Keratinocyte (primary cell): Measurements from ENCODE around the gene ZSCAN21. TPM values are rescaled to one million over a fixed set of nuclear protein-coding genes. Genes with fewer than 3 reads are reported as not detected.
A peak's percentile ranks its signal among the peaks of the same experiment; 100 is the strongest.

Experiments used
- DNase-seq: peaks from one replicate; pipeline ENCODE4 v3.0.0-alpha.2; 2011; ENCODE audit warnings: low read depth, missing footprints, low spot score
- FAIRE-seq: peaks from 2 replicates; lab custom pipeline; 2011; peaks lifted over from hg19 to GRCh38; lab: Jason Lieb, UNC
- H2AFZ ChIP-seq: 2 replicates; pipeline ENCODE4 v1.6.0; 2012; ENCODE audit warnings: low read length, control low read depth, inconsistent platforms; ENCODE audit not compliant: control insufficient read depth
- H3K27ac ChIP-seq: 2 replicates; pipeline ENCODE4 v1.5.1; 2011; ENCODE audit warnings: low read length; ENCODE audit not compliant: control insufficient read depth, insufficient read depth
- H3K27me3 ChIP-seq: 3 replicates; pipeline ENCODE4 v1.6.0; 2011; ENCODE audit warnings: low read length; ENCODE audit not compliant: control insufficient read depth, insufficient read depth; ENCODE audit errors: extremely low read depth
- H3K36me3 ChIP-seq, 2 experiments: 2 replicates in 1 of 2; 3 replicates in 1 of 2; pipeline ENCODE4 v1.5.1; 2011; ENCODE audit warnings: low read length in 2 of 2, mild to moderate bottlenecking in 1 of 2; ENCODE audit not compliant: control insufficient read depth in 2 of 2, insufficient read depth in 2 of 2; ENCODE audit errors: extremely low read depth in 1 of 2
- H3K4me1 ChIP-seq: 3 replicates; pipeline ENCODE4 v1.5.1; 2011; ENCODE audit warnings: low read length; ENCODE audit not compliant: control insufficient read depth, insufficient read depth; ENCODE audit errors: extremely low read depth
- H3K4me2 ChIP-seq: 3 replicates; pipeline ENCODE4 v1.6.0; 2011; ENCODE audit warnings: low read depth, low read length; ENCODE audit not compliant: control insufficient read depth, insufficient read depth; ENCODE audit errors: extremely low read depth
- H3K4me3 ChIP-seq, 3 experiments: fragments of 200-600 bp in 1 of 3; sonication (generic) in 1 of 3; 2 replicates in 2 of 3; 3 replicates in 1 of 3; pipeline ENCODE4 v1.5.1; 2011 to 2016; ENCODE audit warnings: low read length in 3 of 3, mild to moderate bottlenecking in 3 of 3, control low read depth in 2 of 3, inconsistent platforms in 1 of 3, low read depth in 1 of 3, mixed read lengths in 1 of 3, mixed run types in 1 of 3, moderate library complexity in 1 of 3; ENCODE audit not compliant: control insufficient read depth in 2 of 3, insufficient read depth in 2 of 3; ENCODE audit errors: extremely low read depth in 1 of 3
- H3K79me2 ChIP-seq: 2 replicates; pipeline ENCODE4 v1.6.0; 2012; ENCODE audit warnings: low read length; ENCODE audit not compliant: control insufficient read depth, insufficient read depth
- H3K9ac ChIP-seq: 3 replicates; pipeline ENCODE4 v1.6.0; 2011; ENCODE audit warnings: low read length; ENCODE audit not compliant: control insufficient read depth, insufficient read depth; ENCODE audit errors: extremely low read depth
- H3K9me1 ChIP-seq: 3 replicates; pipeline ENCODE4 v1.6.0; 2011; ENCODE audit warnings: low read length; ENCODE audit not compliant: control insufficient read depth, insufficient read depth; ENCODE audit errors: extremely low read depth
- H3K9me3 ChIP-seq: 2 replicates; pipeline ENCODE4 v1.5.1; 2012; ENCODE audit warnings: low read depth, low read length; ENCODE audit not compliant: control insufficient read depth
- H4K20me1 ChIP-seq: 3 replicates; pipeline ENCODE4 v1.6.0; 2011; ENCODE audit warnings: low read length; ENCODE audit not compliant: control insufficient read depth, insufficient read depth; ENCODE audit errors: extremely low read depth
- CTCF ChIP-seq, 3 experiments: IDR thresholded peaks in 1 of 3; conservative IDR thresholded peaks in 1 of 3; optimal IDR thresholded peaks in 1 of 3; 2 replicates in 2 of 3; 3 replicates in 1 of 3; pipeline versions ENCODE3 to v1.5.1; 2011; ENCODE audit warnings: low read length in 3 of 3, mild to moderate bottlenecking in 3 of 3, moderate library complexity in 2 of 3, control low read depth in 1 of 3, inconsistent platforms in 1 of 3; ENCODE audit not compliant: insufficient read depth in 2 of 3; ENCODE audit errors: extremely low read depth in 1 of 3
- EZH2 ChIP-seq: IDR thresholded peaks from one replicate; pipeline ENCODE4 v1.6.1; 2012; ENCODE audit warnings: inconsistent platforms, mild to moderate bottlenecking, low read length, moderate library complexity
- dilution Hi-C: fragments of 300-500 bp; cut with MboI; formaldehyde crosslinking; loops from one replicate; pipeline ENCODE4 v1.7.0; 2020; ENCODE audit warnings: low sequenced_read_pairs; ENCODE audit not compliant: extremely low pct_ligation_motif_present
- polyA plus RNA-seq, 5 experiments: library from polyadenylated mRNA; depleted of rRNA in 3 of 5; stranded (reverse) in 3 of 5; stranded (forward) in 1 of 5; unstranded in 1 of 5; fragments of >200 nt; gene quantifications; 1 replicate in 1 of 5; 2 replicates in 3 of 5; 3 replicates in 1 of 5; pipeline versions ENCODE4 v1.2.1 to v1.2.3, GENCODE V29; 2011 to 2012; ENCODE audit warnings: missing spikeins in 2 of 5, low read depth in 1 of 5, low replicate concordance in 1 of 5

ZSCAN21 gene
- polyA plus RNA-seq, 1 donor (not counting 4 experiments of a cell fraction or from before 2014, with no cell fraction given), result 12.6 TPM

GRCh38 chr7:100109521-100110163 is 60.1 kb downstream of the ZSCAN21 start:
- H2AFZ ChIP-seq, result no peak overlapping the region
- no peak overlapping the region for H3K9ac ChIP-seq
- no peaks in the 10 kb centered on the region for H3K4me1 ChIP-seq
- H3K36me3 ChIP-seq, result peaks cover 17 to 44% of the 10 kb centered on the region in 2 experiments
- no peaks in the 10 kb centered on the region for H4K20me1 ChIP-seq
- peak in 1 of 3 experiments; percentile 15 for TF ChIP-seq CTCF (optimal IDR thresholded peaks at IDR 0.05 in 1 of 3, IDR thresholded peaks at IDR 0.05 in 1 of 3, conservative IDR thresholded peaks at IDR 0.05 in 1 of 3; ENCODE audit: extremely low read depth in 1 of 3, insufficient read depth in 2 of 3, low read length in 3 of 3)
- TF ChIP-seq EZH2, result no peak
- H3K9me1 ChIP-seq, result no peaks in the 10 kb centered on the region
- H3K27ac ChIP-seq, result no peak overlapping the region
- DNase-seq, result no peak
- dilution Hi-C loops, result no loop called here
- FAIRE-seq, result no peak
- no peaks in the 10 kb centered on the region for H3K27me3 ChIP-seq
- no peak overlapping the region for H3K4me3 ChIP-seq
- H3K9me3 ChIP-seq, result no peaks in the 10 kb centered on the region
- no peaks in the 10 kb centered on the region for H3K79me2 ChIP-seq
- H3K4me2 ChIP-seq, result no peak overlapping the region

- no peaks in the 10 kb centered on the region for H3K79me2 ChIP-seq
These were observed 61.6 kb downstream of the ZSCAN21 start for GRCh38 chr7:100111156-100111555.

More at GRCh38 chr7:100111156-100111555, 61.6 kb downstream of the ZSCAN21 start:
- Histone ChIP-seq H3K27ac (no peak overlapping the region), H3K4me1 (no peaks in the 10 kb centered on the region), H3K9ac (no peak overlapping the region), H3K9me3 (no peaks in the 10 kb centered on the region), H3K27me3 (no peaks in the 10 kb centered on the region), H3K36me3 (peaks cover 17 to 31% of the 10 kb centered on the region in 2 experiments), H4K20me1 (no peaks in the 10 kb centered on the region), H3K4me3 (no peak overlapping the region), H3K4me2 (no peak overlapping the region), H3K9me1 (no peaks in the 10 kb centered on the region), H2AFZ (no peak overlapping the region)
- TF ChIP-seq EZH2, result no peak
- TF ChIP-seq CTCF (optimal IDR thresholded peaks at IDR 0.05 in 1 of 3, IDR thresholded peaks at IDR 0.05 in 1 of 3, conservative IDR thresholded peaks at IDR 0.05 in 1 of 3; ENCODE audit: extremely low read depth in 1 of 3, insufficient read depth in 2 of 3, low read length in 3 of 3), result no peak
- FAIRE-seq (no peak), DNase-seq (no peak)
- dilution Hi-C loops, result no loop called here
